ENCODE data around the gene DCC. TPM values are rescaled to one million over a fixed set of nuclear protein-coding genes. Genes with fewer than 3 reads are reported as not detected.

The DCC gene
- total RNA-seq, 2 donors from 2014 or later, result 0.18 to 0.34 TPM

- ATAC-seq (no peak), DNase-seq (no peak)
- intact Hi-C loops (cut with DNase I, micrococcal nuclease), result no loop called here
Measured at GRCh38 chr18:52475325-52475724, 135.3 kb downstream of the DCC start.

GRCh38 chr18:52481116-52481515, 141.1 kb downstream of the DCC start:
- peak in 1 of 2 donors; percentile 41 for DNase-seq
- intact Hi-C loops (cut with DNase I, micrococcal nuclease), result no loop called here

GRCh38 chr18:52484977-52485376, 145.0 kb downstream of the DCC start:
- intact Hi-C loops (cut with DNase I, micrococcal nuclease), result no loop called here
- DNase-seq, result no peak
- ATAC-seq, result no peak

More at GRCh38 chr18:52481116-52481515, 141.1 kb downstream of the DCC start:
- peak; percentile 76 for ATAC-seq

GRCh38 chr18:52486052-52486451, 146.1 kb downstream of the DCC start:
- ATAC-seq, result no peak
- no peak for DNase-seq
- intact Hi-C loops (cut with DNase I, micrococcal nuclease), result no loop called here

- DNase-seq, result no peak
- intact Hi-C loops (cut with DNase I, micrococcal nuclease), result no loop called here
- no peak for ATAC-seq
Measured at GRCh38 chr18:52489396-52490306, 149.7 kb downstream of the DCC start.

GRCh38 chr18:52496426-52496825, 156.4 kb downstream of the DCC start:
- no peak for DNase-seq
- intact Hi-C loops (cut with DNase I, micrococcal nuclease), result no loop called here
- ATAC-seq, result no peak

GRCh38 chr18:52499016-52499415, 159.0 kb downstream of the DCC start:
- peak; percentile 72 for ATAC-seq
- no peak for DNase-seq
- intact Hi-C loops (cut with DNase I, micrococcal nuclease), result no loop called here

GRCh38 chr18:52499644-52500043, 159.6 kb downstream of the DCC start:
- intact Hi-C loops (cut with DNase I, micrococcal nuclease), result no loop called here
- no peak for DNase-seq
- ATAC-seq, result peak; percentile 84

- intact Hi-C loops (cut with DNase I, micrococcal nuclease), result no loop called here
- DNase-seq (no peak), ATAC-seq (no peak)
Measured at GRCh38 chr18:52504589-52504988, 164.6 kb downstream of the DCC start.

GRCh38 chr18:52510139-52510538, 170.1 kb downstream of the DCC start:
- intact Hi-C loops (cut with DNase I, micrococcal nuclease), result no loop called here
- no peak for DNase-seq
- no peak for ATAC-seq

- intact Hi-C loops (cut with DNase I, micrococcal nuclease), result no loop called here
Measured at GRCh38 chr18:52518086-52518485, 178.1 kb downstream of the DCC start.

GRCh38 chr18:52519021-52519420, 179.0 kb downstream of the DCC start:
- intact Hi-C loops (cut with DNase I, micrococcal nuclease), result no loop called here
- no peak for DNase-seq

More at GRCh38 chr18:52518086-52518485, 178.1 kb downstream of the DCC start:
- ATAC-seq (no peak), DNase-seq (no peak)

GRCh38 chr18:52523566-52523965, 183.6 kb downstream of the DCC start:
- intact Hi-C loops (cut with DNase I, micrococcal nuclease), result no loop called here
- DNase-seq, result no peak
- ATAC-seq, result no peak

More at GRCh38 chr18:52519021-52519420, 179.0 kb downstream of the DCC start:
- ATAC-seq, result no peak

GRCh38 chr18:52531836-52532235, 191.8 kb downstream of the DCC start:
- DNase-seq (no peak), ATAC-seq (no peak)
- intact Hi-C loops (cut with DNase I, micrococcal nuclease), result no loop called here

- intact Hi-C loops (cut with DNase I, micrococcal nuclease), result no loop called here
- no peak for ATAC-seq
- DNase-seq, result no peak
Measured at GRCh38 chr18:52536039-52536438, 196.0 kb downstream of the DCC start.

GRCh38 chr18:52537261-52537660, 197.3 kb downstream of the DCC start:
- DNase-seq (no peak), ATAC-seq (no peak)
- intact Hi-C loops (cut with DNase I, micrococcal nuclease), result no loop called here

GRCh38 chr18:52541056-52541455, 201.1 kb downstream of the DCC start:
- ATAC-seq (no peak), DNase-seq (no peak)
- intact Hi-C loops (cut with DNase I, micrococcal nuclease), result no loop called here

GRCh38 chr18:52544086-52544485, 204.1 kb downstream of the DCC start:
- intact Hi-C loops (cut with DNase I, micrococcal nuclease), result no loop called here
- ATAC-seq (no peak), DNase-seq (no peak)

GRCh38 chr18:52546686-52547346, 206.8 kb downstream of the DCC start:
- ATAC-seq (no peak), DNase-seq (no peak)
- intact Hi-C loops (cut with DNase I, micrococcal nuclease), result no loop called here

- intact Hi-C loops (cut with DNase I, micrococcal nuclease), result no loop called here
- DNase-seq (no peak), ATAC-seq (no peak)
Measured at GRCh38 chr18:52553441-52553840, 213.4 kb downstream of the DCC start.
